K562 (cell line): ENCODE measurements around the gene ATP5PD. TPM values are rescaled to one million over a fixed set of nuclear protein-coding genes. Genes with fewer than 3 reads are reported as not detected.

ENCODE experiments used
- C11orf30 ChIP-seq: fragments of 450-650 bp; IDR thresholded peaks from 2 replicates; pipeline ENCODE4 v1.6.1; 2016; ENCODE audit warnings: low read depth, mild to moderate bottlenecking
- L3MBTL2 ChIP-seq: fragments of 450-650 bp; IDR thresholded peaks from 2 replicates; pipeline ENCODE4 v1.6.1; 2016; ENCODE audit warnings: mild to moderate bottlenecking, moderate library complexity
- PHB ChIP-seq: fragments of 250-450 bp; sonication (Bioruptor Pico); IDR thresholded peaks from 2 replicates; pipeline ENCODE4 v1.5.0; 2021
- SLC30A9 ChIP-seq: fragments of 250-450 bp; sonication (Bioruptor Pico); IDR thresholded peaks from 2 replicates; pipeline ENCODE4 v1.8.0; 2022; ENCODE audit warnings: mild to moderate bottlenecking, moderate library complexity
- TCF3 ChIP-seq: sonication (generic); formaldehyde crosslinking; IDR thresholded peaks from 2 replicates; pipeline ENCODE4 v1.4.0; 2020; ENCODE audit warnings: mild to moderate bottlenecking, missing genetic modification reagents
- ZBTB49 ChIP-seq: sonication (generic); formaldehyde crosslinking; IDR thresholded peaks from 2 replicates; pipeline ENCODE4 v1.8.0; 2022; ENCODE audit warnings: missing genetic modification reagents, mild to moderate bottlenecking, borderline replicate concordance
- ZFP36 ChIP-seq: fragments of 150-350 bp; IDR thresholded peaks from 2 replicates; pipeline ENCODE4 v1.6.1; 2018; ENCODE audit warnings: low read length, low read depth; ENCODE audit not compliant: partially characterized antibody
- polyA plus RNA-seq, 8 experiments: library from polyadenylated mRNA; depleted of rRNA in 4 of 8; stranded (reverse) in 5 of 8; unstranded in 3 of 8; fragments of >200 nt; fragmentation: Nextera tagmentation in 2 of 8; fragmentation: Illumina TruSeq in 1 of 8; extraction: Ambion mirVana in 2 of 8; extraction: Trizol in 1 of 8; gene quantifications; 2 replicates each; pipeline versions ENCODE4 v1.2.1 to v1.2.3, GENCODE V29; 2011 to 2014; ENCODE audit warnings: inconsistent platforms in 1 of 8, missing spikeins in 1 of 8
- total RNA-seq, 7 experiments: library from RNA; depleted of rRNA in 6 of 7; stranded (reverse); fragments of >200 nt in 6 of 7; fragmentation: Illumina TruSeq in 2 of 7; extraction: Trizol in 2 of 7; gene quantifications; 2 replicates each; pipeline versions ENCODE4 v1.2.1 to v1.2.3, GENCODE V29; 2011 to 2021; ENCODE audit warnings: low replicate concordance in 1 of 7
- TF ChIP-seq, protein P1 (sequence below): sonication (generic); formaldehyde crosslinking; IDR thresholded peaks from 2 replicates; pipeline ENCODE4 v1.8.0; 2023; ENCODE audit warnings: missing genetic modification reagents, mild to moderate bottlenecking, borderline replicate concordance
- TF ChIP-seq, protein P2 (sequence below), 2 experiments: fragments of 450-650 bp in 1 of 2; sonication (generic) in 1 of 2; formaldehyde crosslinking in 1 of 2; IDR thresholded peaks; 2 replicates each; pipeline versions ENCODE4 v1.7.1 to v1.9.0; 2016 to 2022; ENCODE audit warnings: inconsistent platforms in 1 of 2, mild to moderate bottlenecking in 1 of 2, missing genetic modification reagents in 1 of 2

Gene ATP5PD
- total and polyA plus RNA-seq, 9 of the 15 experiments (the other 6 are each of a cell fraction or from before 2014, with no cell fraction given) = 271 to 828 (median 432) TPM

DNA sequence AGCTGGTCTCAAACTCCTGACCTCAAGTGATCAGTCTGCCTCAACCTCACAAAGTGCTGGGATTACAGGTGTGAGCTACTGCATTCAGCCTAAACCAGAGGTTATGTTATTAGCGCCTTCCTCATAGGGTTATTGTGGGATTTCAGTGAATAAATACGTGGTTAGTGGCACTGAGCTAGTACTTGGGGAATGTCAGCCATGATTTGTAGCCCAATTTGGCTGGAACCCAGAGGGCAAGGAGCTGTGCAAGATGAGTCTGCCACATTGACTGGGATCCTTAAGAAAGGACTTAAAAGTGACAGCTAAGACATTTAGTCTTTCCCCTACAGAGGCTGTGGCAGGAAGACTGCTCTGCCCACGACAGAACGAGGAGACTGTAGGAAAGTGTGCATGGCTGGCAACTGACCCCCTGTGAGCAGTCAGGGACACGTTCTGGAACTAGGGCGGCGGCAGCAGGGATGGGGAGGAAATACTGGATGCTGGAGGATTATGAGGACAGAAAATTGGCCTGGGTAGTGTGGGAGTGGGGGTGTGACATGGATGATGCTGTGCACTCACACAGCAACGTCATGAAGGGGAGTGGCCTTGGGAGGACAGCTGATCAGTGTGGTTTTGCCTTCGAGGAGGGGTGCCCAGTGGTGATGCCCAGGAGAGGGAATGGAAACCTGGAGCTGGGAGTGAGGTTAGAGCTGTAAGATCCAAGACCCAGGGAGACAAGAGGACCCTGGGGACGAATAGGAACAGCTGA lies 14.6 kb downstream of the ATP5PD start (continued):
- TF ChIP-seq ZBTB49 (CRISPR knock-in tag) (no peak), L3MBTL2 (no peak), SLC30A9 (CRISPR knock-in tag) (no peak), PHB (CRISPR knock-in tag) (no peak), TCF3 (CRISPR knock-in tag) (no peak), ZFP36 (no peak), C11orf30 (0 out of 2 replicates have a peak, but pooled peaks have one; percentile 11)
- TF ChIP-seq, protein P1, sequence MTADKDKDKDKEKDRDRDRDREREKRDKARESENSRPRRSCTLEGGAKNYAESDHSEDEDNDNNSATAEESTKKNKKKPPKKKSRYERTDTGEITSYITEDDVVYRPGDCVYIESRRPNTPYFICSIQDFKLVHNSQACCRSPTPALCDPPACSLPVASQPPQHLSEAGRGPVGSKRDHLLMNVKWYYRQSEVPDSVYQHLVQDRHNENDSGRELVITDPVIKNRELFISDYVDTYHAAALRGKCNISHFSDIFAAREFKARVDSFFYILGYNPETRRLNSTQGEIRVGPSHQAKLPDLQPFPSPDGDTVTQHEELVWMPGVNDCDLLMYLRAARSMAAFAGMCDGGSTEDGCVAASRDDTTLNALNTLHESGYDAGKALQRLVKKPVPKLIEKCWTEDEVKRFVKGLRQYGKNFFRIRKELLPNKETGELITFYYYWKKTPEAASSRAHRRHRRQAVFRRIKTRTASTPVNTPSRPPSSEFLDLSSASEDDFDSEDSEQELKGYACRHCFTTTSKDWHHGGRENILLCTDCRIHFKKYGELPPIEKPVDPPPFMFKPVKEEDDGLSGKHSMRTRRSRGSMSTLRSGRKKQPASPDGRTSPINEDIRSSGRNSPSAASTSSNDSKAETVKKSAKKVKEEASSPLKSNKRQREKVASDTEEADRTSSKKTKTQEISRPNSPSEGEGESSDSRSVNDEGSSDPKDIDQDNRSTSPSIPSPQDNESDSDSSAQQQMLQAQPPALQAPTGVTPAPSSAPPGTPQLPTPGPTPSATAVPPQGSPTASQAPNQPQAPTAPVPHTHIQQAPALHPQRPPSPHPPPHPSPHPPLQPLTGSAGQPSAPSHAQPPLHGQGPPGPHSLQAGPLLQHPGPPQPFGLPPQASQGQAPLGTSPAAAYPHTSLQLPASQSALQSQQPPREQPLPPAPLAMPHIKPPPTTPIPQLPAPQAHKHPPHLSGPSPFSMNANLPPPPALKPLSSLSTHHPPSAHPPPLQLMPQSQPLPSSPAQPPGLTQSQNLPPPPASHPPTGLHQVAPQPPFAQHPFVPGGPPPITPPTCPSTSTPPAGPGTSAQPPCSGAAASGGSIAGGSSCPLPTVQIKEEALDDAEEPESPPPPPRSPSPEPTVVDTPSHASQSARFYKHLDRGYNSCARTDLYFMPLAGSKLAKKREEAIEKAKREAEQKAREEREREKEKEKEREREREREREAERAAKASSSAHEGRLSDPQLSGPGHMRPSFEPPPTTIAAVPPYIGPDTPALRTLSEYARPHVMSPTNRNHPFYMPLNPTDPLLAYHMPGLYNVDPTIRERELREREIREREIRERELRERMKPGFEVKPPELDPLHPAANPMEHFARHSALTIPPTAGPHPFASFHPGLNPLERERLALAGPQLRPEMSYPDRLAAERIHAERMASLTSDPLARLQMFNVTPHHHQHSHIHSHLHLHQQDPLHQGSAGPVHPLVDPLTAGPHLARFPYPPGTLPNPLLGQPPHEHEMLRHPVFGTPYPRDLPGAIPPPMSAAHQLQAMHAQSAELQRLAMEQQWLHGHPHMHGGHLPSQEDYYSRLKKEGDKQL (CRISPR knock-in tag) = no peak
- TF ChIP-seq, protein P2, sequence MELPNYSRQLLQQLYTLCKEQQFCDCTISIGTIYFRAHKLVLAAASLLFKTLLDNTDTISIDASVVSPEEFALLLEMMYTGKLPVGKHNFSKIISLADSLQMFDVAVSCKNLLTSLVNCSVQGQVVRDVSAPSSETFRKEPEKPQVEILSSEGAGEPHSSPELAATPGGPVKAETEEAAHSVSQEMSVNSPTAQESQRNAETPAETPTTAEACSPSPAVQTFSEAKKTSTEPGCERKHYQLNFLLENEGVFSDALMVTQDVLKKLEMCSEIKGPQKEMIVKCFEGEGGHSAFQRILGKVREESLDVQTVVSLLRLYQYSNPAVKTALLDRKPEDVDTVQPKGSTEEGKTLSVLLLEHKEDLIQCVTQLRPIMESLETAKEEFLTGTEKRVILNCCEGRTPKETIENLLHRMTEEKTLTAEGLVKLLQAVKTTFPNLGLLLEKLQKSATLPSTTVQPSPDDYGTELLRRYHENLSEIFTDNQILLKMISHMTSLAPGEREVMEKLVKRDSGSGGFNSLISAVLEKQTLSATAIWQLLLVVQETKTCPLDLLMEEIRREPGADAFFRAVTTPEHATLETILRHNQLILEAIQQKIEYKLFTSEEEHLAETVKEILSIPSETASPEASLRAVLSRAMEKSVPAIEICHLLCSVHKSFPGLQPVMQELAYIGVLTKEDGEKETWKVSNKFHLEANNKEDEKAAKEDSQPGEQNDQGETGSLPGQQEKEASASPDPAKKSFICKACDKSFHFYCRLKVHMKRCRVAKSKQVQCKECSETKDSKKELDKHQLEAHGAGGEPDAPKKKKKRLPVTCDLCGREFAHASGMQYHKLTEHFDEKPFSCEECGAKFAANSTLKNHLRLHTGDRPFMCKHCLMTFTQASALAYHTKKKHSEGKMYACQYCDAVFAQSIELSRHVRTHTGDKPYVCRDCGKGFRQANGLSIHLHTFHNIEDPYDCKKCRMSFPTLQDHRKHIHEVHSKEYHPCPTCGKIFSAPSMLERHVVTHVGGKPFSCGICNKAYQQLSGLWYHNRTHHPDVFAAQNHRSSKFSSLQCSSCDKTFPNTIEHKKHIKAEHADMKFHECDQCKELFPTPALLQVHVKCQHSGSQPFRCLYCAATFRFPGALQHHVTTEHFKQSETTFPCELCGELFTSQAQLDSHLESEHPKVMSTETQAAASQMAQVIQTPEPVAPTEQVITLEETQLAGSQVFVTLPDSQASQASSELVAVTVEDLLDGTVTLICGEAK (IDR thresholded peaks at IDR 0.05) = no peak
- TF ChIP-seq, protein P2 (CRISPR knock-in tag; IDR thresholded peaks at IDR 0.05) = no peak
